Skeletal muscle tissue (tissue), 4 donors: ENCODE data around the gene VAV2. TPM values are rescaled to one million over a fixed set of nuclear protein-coding genes. Genes with fewer than 3 reads are reported as not detected.

Experiments used
- H3K27ac ChIP-seq: one replicate; pipeline ENCODE4 v1.7.0; 2013; ENCODE audit warnings: mild to moderate bottlenecking, low read depth, low read length, inconsistent platforms
- H3K27me3 ChIP-seq, 3 donors: one replicate each; pipeline ENCODE4 v1.7.0; 2013; ENCODE audit warnings: low read length in 3 of 3; ENCODE audit not compliant: control insufficient read depth in 3 of 3, insufficient read depth in 3 of 3
- H3K36me3 ChIP-seq, 3 donors: one replicate each; pipeline ENCODE4 v1.7.0; 2013; ENCODE audit warnings: low read length in 3 of 3; ENCODE audit not compliant: control insufficient read depth in 3 of 3, insufficient read depth in 3 of 3
- H3K4me1 ChIP-seq, 3 donors: one replicate each; pipeline ENCODE4 v1.7.0; 2013; ENCODE audit warnings: low read length in 3 of 3, mild to moderate bottlenecking in 3 of 3; ENCODE audit not compliant: control insufficient read depth in 3 of 3, insufficient read depth in 3 of 3
- H3K4me3 ChIP-seq, 3 donors: one replicate each; pipeline ENCODE4 v1.7.0; 2013; ENCODE audit warnings: low read length in 3 of 3
- H3K9ac ChIP-seq, 3 donors: one replicate each; pipeline ENCODE4 v1.7.0; 2013; ENCODE audit warnings: low read length in 3 of 3, mild to moderate bottlenecking in 3 of 3, moderate library complexity in 2 of 3, low read depth in 1 of 3
- H3K9me3 ChIP-seq, 3 donors: one replicate each; pipeline ENCODE4 v1.7.0; 2013; ENCODE audit warnings: low read length in 3 of 3; ENCODE audit not compliant: control insufficient read depth in 3 of 3
- total RNA-seq: library from RNA; depleted of rRNA; stranded (reverse); fragments of >200 nt; gene quantifications from one replicate; pipeline ENCODE4 v1.2.3, GENCODE V29; 2014
- donor health status: Osteomylitis.

Gene VAV2
- total RNA-seq, 1 donor from 2014 or later: 9.9 TPM

DNA sequence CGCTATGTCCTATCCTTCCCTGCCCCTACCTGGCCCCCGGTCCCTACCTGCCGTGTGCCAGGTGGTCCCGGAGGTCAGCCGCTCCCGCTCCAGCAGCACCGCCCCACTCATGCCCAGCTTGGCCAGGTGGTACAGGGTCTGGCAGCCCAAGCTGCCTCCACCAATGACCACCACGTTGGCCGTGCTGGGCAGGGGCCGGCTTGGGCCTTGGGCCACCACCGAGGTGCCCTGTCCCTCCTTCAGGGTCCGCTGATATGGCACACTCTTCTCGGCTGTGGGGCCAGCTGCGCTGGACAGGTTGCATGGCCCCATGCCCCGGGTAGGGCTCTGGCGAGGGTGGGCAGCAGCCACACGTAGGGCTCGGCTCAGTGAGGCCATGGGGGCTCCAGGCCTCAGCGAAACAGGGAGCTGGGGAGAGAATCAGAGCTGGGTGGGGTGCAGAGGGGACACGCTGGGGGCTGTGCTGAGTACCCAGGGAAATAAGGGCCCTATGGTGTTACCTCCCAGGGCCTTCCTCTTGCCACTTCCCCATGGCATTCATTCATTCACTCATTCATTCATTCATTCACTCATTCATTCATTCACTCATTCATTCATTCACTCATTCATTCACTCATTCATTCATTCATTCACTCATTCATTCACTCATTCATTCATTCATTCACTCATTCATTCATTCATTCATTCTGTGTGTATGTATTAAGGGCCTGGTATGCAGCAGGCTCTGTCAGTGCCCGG lies 258.2 kb downstream of the VAV2 start:
- Histone ChIP-seq H3K9ac (no peak overlapping the region), H3K4me1 (peaks cover 11 to 19% (median 18%) of the 10 kb centered on the region in 3 donors), H3K4me3 (no peak overlapping the region), H3K27me3 (peaks cover 5 to 8% (median 7%) of the 10 kb centered on the region in 3 donors), H3K9me3 (no peaks in the 10 kb centered on the region), H3K36me3 (no peaks in the 10 kb centered on the region), H3K27ac (no peak overlapping the region)

DNA sequence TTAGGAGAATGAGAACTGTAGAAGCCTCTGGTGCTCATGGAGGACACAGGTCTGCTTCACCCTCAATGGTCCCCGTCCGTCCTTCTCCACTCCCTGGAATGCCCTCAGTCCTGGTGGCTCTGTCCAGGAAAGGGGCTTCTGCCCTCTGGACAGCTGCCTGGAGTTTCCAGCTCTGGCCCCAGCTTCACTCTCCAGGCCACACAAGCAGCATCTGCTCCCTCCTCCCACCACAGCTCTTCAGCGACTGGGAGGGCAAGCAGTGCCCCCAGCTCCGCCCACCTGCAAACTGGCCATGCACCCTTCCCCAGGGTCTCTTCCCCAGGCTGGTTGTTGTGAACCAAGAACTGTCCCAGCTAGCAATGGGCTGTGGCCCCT lies 258.7 kb downstream of the VAV2 start:
- H3K27ac ChIP-seq: no peak overlapping the region
- H3K9ac ChIP-seq: no peak overlapping the region
- no peaks in the 10 kb centered on the region for H3K9me3 ChIP-seq
- H3K27me3 ChIP-seq: peaks cover 5 to 8% (median 8%) of the 10 kb centered on the region in 3 donors
- no peak overlapping the region for H3K4me3 ChIP-seq
- peaks cover 11 to 15% (median 14%) of the 10 kb centered on the region in 3 donors for H3K4me1 ChIP-seq
- no peaks in the 10 kb centered on the region for H3K36me3 ChIP-seq

DNA sequence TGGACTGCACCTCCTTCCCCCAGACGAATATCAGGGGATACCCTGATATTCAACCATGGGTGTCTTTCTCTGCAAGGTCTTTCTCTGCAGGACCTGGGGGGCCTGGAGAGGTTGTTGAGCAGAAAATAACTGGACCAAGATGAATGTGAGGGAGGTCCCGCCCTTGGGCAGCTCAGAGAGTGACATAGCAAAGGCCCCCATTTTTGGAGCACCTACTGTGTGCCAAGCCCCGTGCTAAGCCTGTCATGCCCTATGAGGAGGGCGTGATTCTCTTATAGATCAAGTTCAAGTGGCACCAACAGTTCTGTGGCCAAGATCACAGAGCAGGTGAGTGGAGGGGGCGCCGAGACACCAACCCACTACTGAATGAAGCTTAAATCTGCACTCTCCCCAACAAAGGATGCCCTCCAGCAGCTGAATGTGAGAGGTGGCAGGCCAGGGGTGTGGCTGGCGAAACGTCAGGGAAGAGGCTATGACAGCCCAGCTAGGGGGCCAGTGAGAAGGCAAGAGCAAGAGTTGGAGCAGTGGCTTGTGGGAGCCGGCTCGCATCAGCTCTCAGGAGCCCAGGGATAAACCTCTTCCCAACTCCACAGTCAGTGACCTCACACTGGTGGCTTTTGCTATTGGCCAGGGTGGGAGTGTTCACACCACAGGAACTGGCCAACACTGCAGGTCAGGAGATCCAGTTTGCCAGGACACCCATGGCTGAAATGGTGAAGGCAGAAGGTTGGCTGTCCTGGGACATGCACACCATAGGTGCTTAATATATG lies 259.3 kb downstream of the VAV2 start:
- no peak overlapping the region for H3K27ac ChIP-seq
- no peak overlapping the region for H3K9ac ChIP-seq
- no peaks in the 10 kb centered on the region for H3K36me3 ChIP-seq
- H3K4me1 ChIP-seq: peaks cover 11 to 12% (median 12%) of the 10 kb centered on the region in 3 donors
- no peak overlapping the region for H3K4me3 ChIP-seq
- H3K27me3 ChIP-seq: peaks cover 5 to 14% (median 13%) of the 10 kb centered on the region in 3 donors
- no peaks in the 10 kb centered on the region for H3K9me3 ChIP-seq

DNA sequence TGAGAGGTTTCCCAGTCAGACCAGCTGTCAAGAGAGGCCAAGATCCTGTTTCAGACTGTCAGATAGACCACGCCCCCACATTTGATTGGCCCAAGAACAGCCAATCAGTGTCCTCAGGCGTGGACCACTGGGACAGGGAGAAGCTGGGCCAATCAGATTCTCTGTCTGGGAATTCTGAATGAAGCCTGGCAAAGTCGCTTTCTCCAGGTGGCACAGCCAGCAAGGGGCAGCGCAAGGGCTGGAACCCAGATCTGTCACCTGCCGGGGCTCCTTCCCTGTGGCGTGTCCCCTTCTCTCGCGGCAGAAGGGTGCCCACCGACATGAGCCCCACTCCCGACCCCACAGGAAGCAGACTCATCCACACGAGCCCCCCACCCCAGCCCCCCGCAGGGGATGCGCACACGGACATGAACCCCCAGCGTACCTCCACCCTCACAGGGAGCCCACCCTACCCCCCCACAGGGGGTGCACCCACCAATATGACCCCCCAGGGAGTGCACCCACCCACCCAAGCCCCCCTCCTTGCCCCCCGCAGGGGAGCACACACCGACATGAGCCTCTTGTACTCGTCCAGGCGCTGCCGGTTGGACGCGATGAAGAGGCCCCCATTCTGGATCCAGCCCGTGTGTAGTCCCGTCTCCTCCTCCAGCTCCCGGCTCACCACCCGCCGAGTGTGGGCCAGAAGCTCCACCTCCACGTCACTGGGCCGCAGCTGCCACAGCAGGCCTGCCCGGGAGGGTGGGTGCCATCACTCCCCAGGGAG lies 260.1 kb downstream of the VAV2 start:
- H3K9me3 ChIP-seq: no peaks in the 10 kb centered on the region
- H3K27me3 ChIP-seq: peaks cover 5 to 18% (median 14%) of the 10 kb centered on the region in 3 donors

GRCh38 chr9:133730994-133731715 lies 261.0 kb downstream of the VAV2 start:
- no peak overlapping the region for H3K4me3 ChIP-seq
- H3K36me3 ChIP-seq: no peaks in the 10 kb centered on the region
- no peak overlapping the region for H3K9ac ChIP-seq
- peaks cover 10 to 23% (median 14%) of the 10 kb centered on the region in 3 donors for H3K27me3 ChIP-seq
- no peak overlapping the region for H3K27ac ChIP-seq
- H3K4me1 ChIP-seq: no peaks in the 10 kb centered on the region
- no peaks in the 10 kb centered on the region for H3K9me3 ChIP-seq

More for the DNA sequence above, 260.1 kb downstream of the VAV2 start:
- Histone ChIP-seq H3K9ac (no peak overlapping the region), H3K4me3 (no peak overlapping the region), H3K27ac (no peak overlapping the region), H3K4me1 (peaks cover 4% of the 10 kb centered on the region in 3 donors), H3K36me3 (no peaks in the 10 kb centered on the region)

- no peaks in the 10 kb centered on the region for H3K4me1 ChIP-seq
- no peak overlapping the region for H3K27ac ChIP-seq
- H3K4me3 ChIP-seq: no peak overlapping the region
- H3K9ac ChIP-seq: no peak overlapping the region
- no peaks in the 10 kb centered on the region for H3K9me3 ChIP-seq
- H3K27me3 ChIP-seq: peaks cover 8 to 27% (median 14%) of the 10 kb centered on the region in 3 donors
- H3K36me3 ChIP-seq: no peaks in the 10 kb centered on the region
Measured at GRCh38 chr9:133729617-133730281, 262.4 kb downstream of the VAV2 start.

DNA sequence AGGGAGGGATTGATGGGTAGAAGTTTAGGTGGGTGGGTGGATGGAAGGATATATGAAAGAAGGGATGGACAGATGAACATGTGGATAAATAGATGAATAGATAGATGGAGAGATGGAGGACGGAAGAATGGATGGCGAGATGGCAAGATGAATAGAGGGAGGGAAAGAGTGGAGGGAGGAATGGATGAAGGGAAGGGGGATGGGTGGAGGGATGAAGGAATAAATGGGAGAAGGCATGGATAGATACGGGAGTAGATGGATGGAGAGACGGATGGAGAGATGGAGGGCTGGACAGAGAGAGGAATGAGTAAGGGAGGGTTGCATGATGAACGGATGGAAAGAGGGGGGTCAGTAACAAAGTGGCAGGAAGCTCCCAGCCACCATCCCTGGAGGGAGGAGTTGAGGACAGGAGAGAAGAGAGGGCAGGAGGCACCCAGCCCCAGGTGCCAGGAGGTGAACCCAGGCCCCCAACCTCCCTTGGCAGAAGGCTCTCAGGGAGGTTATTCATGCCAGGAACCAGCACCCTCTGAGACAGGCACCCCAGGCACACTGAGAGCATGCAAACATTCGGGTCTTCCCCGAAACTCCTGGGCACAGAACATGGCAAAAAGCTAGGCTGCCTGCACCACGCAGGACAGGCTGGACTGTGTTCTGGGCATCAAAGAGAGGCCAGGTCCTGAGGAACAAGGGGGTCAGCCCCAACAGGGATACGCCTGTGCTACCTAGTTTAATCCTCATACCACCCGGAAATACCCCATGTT lies 263.1 kb downstream of the VAV2 start:
- Histone ChIP-seq H3K9me3 (no peaks in the 10 kb centered on the region), H3K27me3 (peaks cover 6 to 23% (median 14%) of the 10 kb centered on the region in 3 donors), H3K27ac (no peak overlapping the region), H3K9ac (no peak overlapping the region), H3K4me1 (no peaks in the 10 kb centered on the region), H3K4me3 (no peak overlapping the region), H3K36me3 (no peaks in the 10 kb centered on the region)

GRCh38 chr9:133727876-133728441 lies 264.2 kb downstream of the VAV2 start:
- no peak overlapping the region for H3K27ac ChIP-seq
- H3K27me3 ChIP-seq: peaks cover 6 to 23% (median 14%) of the 10 kb centered on the region in 3 donors
- no peaks in the 10 kb centered on the region for H3K4me1 ChIP-seq
- H3K9ac ChIP-seq: no peak overlapping the region
- H3K4me3 ChIP-seq: no peak overlapping the region
- H3K36me3 ChIP-seq: no peaks in the 10 kb centered on the region
- H3K9me3 ChIP-seq: no peaks in the 10 kb centered on the region
